DND-41 (cell line): Measurements from ENCODE around the gene JAGN1.

Source experiments
- ATAC-seq: fragments of 200-7000 bp; cut with Tn5 transposase; 3 replicates; pipeline ENCODE4 v1.9.1; 2021; ENCODE audit warnings: low read depth; ENCODE audit not compliant: insufficient read depth
- DNase-seq: peaks from one replicate; pipeline ENCODE4 v3.0.0-alpha.2; 2020
- H2AFZ ChIP-seq: 2 replicates; pipeline ENCODE4 v1.6.0; 2012; ENCODE audit warnings: low read depth, low read length
- H3K27ac ChIP-seq: 2 replicates; pipeline ENCODE4 v1.5.1; 2012; ENCODE audit warnings: low read length, inconsistent platforms
- H3K27me3 ChIP-seq: fragments of 200-600 bp; sonication (generic); 2 replicates; pipeline ENCODE4 v1.6.0; 2012; ENCODE audit warnings: low read length, mild to moderate bottlenecking, inconsistent platforms; ENCODE audit not compliant: insufficient read depth, poor library complexity
- H3K36me3 ChIP-seq: 2 replicates; pipeline ENCODE4 v1.5.1; 2012; ENCODE audit warnings: low read length, inconsistent platforms; ENCODE audit not compliant: insufficient read depth
- H3K4me1 ChIP-seq: 2 replicates; pipeline ENCODE4 v1.5.1; 2012; ENCODE audit warnings: mild to moderate bottlenecking, low read length; ENCODE audit not compliant: insufficient read depth
- H3K4me2 ChIP-seq: 2 replicates; pipeline ENCODE4 v1.6.0; 2012; ENCODE audit warnings: mild to moderate bottlenecking, moderate library complexity, low read length, inconsistent platforms; ENCODE audit not compliant: insufficient read depth
- H3K4me3 ChIP-seq, 2 experiments: fragments of 200-600 bp in 1 of 2; shearing (Covaris generic) in 1 of 2; 2 replicates each; pipeline ENCODE4 v1.5.1; 2012 to 2016; ENCODE audit warnings: inconsistent platforms in 2 of 2, low read length in 2 of 2, mild to moderate bottlenecking in 2 of 2, low read depth in 1 of 2, moderate library complexity in 1 of 2
- H3K79me2 ChIP-seq: 2 replicates; pipeline ENCODE4 v1.6.0; 2012; ENCODE audit warnings: low read length, inconsistent platforms; ENCODE audit not compliant: insufficient read depth
- H3K9ac ChIP-seq: 2 replicates; pipeline ENCODE4 v1.6.0; 2012; ENCODE audit warnings: low read depth, mild to moderate bottlenecking, inconsistent platforms, low read length, moderate library complexity
- H3K9me3 ChIP-seq: 2 replicates; pipeline ENCODE4 v1.5.1; 2012; ENCODE audit warnings: low read length, moderate library complexity, mild to moderate bottlenecking, inconsistent platforms; ENCODE audit not compliant: insufficient read depth, severe bottlenecking
- H4K20me1 ChIP-seq: 2 replicates; pipeline ENCODE4 v1.6.0; 2012; ENCODE audit warnings: low read length; ENCODE audit not compliant: insufficient read depth
- CTCF ChIP-seq: IDR thresholded peaks from 2 replicates; pipeline ENCODE4 v1.5.1; 2012; ENCODE audit warnings: borderline replicate concordance, low read length, moderate library complexity, mild to moderate bottlenecking; ENCODE audit not compliant: poor library complexity, severe bottlenecking; ENCODE audit errors: extremely low read depth
- EZH2 ChIP-seq: IDR thresholded peaks from 3 replicates; pipeline ENCODE4 v1.6.1; 2012; ENCODE audit warnings: borderline replicate concordance, low read depth, mild to moderate bottlenecking, moderate library complexity, low read length, inconsistent platforms; ENCODE audit not compliant: severe bottlenecking

JAGN1 gene

GRCh38 chr3:9940746-9941145 lies 50.3 kb downstream of the JAGN1 start:
- Histone ChIP-seq H3K9me3 (no peaks in the 10 kb centered on the region), H3K27me3 (no peaks in the 10 kb centered on the region), H3K4me2 (no peak overlapping the region), H3K4me3 (no peak overlapping the region), H2AFZ (no peak overlapping the region), H3K4me1 (peaks cover 4% of the 10 kb centered on the region), H3K27ac (no peak overlapping the region), H3K36me3 (peaks cover 28% of the 10 kb centered on the region), H4K20me1 (no peaks in the 10 kb centered on the region), H3K79me2 (no peaks in the 10 kb centered on the region), H3K9ac (no peak overlapping the region)
- no peak for ATAC-seq
- no peak for DNase-seq
- TF ChIP-seq CTCF (no peak), EZH2 (no peak)

DNA sequence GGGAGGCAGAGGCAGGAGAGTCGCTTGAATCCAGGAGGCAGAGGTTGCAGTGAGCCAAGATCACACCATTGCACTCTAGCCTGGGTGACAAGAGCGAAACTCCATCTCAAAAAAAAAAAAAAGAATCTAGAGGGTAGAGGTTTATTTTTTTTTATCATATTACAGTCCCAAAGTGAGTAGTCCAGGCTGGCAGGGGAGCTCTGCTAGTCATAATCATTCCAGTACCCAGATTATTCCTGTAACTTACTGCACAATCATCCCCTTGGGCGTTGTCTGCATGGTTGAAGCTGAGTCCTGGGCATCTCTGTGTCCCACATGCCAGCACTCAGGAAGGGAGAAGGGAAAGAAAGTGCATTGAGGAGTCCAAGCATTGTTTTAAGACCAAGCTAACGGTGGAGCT lies 51.8 kb downstream of the JAGN1 start:
- no peaks in the 10 kb centered on the region for H3K79me2 ChIP-seq
- no peak for TF ChIP-seq EZH2
- no peak for TF ChIP-seq CTCF
- no peaks in the 10 kb centered on the region for H3K4me1 ChIP-seq
- H3K9me3 ChIP-seq, result no peaks in the 10 kb centered on the region
- DNase-seq (no peak), ATAC-seq (no peak)
- no peak overlapping the region for H3K27ac ChIP-seq
- H3K9ac ChIP-seq, result no peak overlapping the region
- H3K4me2 ChIP-seq, result no peak overlapping the region
- no peak overlapping the region for H2AFZ ChIP-seq
- H3K4me3 ChIP-seq, result no peak overlapping the region
- no peaks in the 10 kb centered on the region for H3K27me3 ChIP-seq
- peaks cover 23% of the 10 kb centered on the region for H3K36me3 ChIP-seq
- H4K20me1 ChIP-seq, result no peaks in the 10 kb centered on the region

DNA sequence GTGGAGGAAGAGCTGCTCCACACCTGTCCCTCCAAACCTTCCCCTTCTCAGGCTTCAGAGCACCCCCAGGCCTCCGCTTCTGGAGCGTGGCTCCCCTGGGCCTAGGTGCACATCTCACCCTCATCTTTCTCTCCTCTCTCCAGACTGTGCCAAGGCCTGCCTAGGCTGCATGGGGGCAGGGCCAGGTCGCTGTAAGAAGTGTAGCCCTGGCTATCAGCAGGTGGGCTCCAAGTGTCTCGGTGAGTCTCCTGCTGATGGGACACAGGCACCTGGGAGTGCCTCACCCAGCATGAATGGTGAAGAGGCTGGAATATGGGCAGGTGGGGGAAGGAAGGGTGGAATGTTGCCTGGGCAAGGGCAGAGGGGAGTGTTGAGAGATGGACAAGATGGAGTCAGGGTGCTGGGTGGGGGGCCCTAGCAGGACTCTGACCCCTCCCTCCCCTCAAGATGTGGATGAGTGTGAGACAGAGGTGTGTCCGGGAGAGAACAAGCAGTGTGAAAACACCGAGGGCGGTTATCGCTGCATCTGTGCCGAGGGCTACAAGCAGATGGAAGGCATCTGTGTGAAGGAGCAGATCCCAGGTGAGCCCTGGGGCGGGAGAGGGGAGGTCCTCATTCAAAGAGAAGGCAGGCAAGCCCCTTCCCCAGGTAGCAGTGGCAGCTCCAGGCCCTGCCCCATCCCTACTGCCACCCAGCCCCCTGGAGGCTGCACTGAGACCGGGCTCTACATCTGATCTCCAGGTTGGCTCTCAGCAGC lies 52.7 kb downstream of the JAGN1 start:
- H2AFZ ChIP-seq, result no peak overlapping the region
- H3K4me3 ChIP-seq, result no peak overlapping the region
- ATAC-seq, result no peak
- no peaks in the 10 kb centered on the region for H4K20me1 ChIP-seq
- H3K9me3 ChIP-seq, result no peaks in the 10 kb centered on the region
- no peak for DNase-seq
- no peaks in the 10 kb centered on the region for H3K4me1 ChIP-seq
- no peak overlapping the region for H3K9ac ChIP-seq
- no peaks in the 10 kb centered on the region for H3K27me3 ChIP-seq
- H3K4me2 ChIP-seq, result no peak overlapping the region
- H3K36me3 ChIP-seq, result peaks cover 13% of the 10 kb centered on the region
- TF ChIP-seq EZH2, result no peak
- TF ChIP-seq CTCF, result no peak
- H3K79me2 ChIP-seq, result no peaks in the 10 kb centered on the region
- H3K27ac ChIP-seq, result no peak overlapping the region
